SU-DHL-6 (cell line): ENCODE measurements around the gene NUTM2D.
"Not testable (repeated sequence)": the region's sequence is repeated elsewhere in the genome, so short reads cannot be mapped to it uniquely, and the experiment has no call there.

Experiments
- EZH2phosphoT487 ChIP-seq: fragments of 200-600 bp; sonication (generic), shearing (Covaris generic); conservative IDR thresholded peaks from 2 replicates; pipeline ENCODE4 v1.6.1; 2018; ENCODE audit warnings: mild to moderate bottlenecking, antibody characterized with exemption, low read length, moderate library complexity, mixed read lengths
- TF ChIP-seq, protein P1 (sequence below): fragments of 200-600 bp; sonication (generic); IDR thresholded peaks from one replicate; pipeline ENCODE4 v1.5.1; 2017; ENCODE audit warnings: antibody characterized with exemption, mild to moderate bottlenecking, low read length, moderate library complexity; ENCODE audit not compliant: insufficient read depth, poor library complexity, severe bottlenecking

- TF ChIP-seq, protein P1, sequence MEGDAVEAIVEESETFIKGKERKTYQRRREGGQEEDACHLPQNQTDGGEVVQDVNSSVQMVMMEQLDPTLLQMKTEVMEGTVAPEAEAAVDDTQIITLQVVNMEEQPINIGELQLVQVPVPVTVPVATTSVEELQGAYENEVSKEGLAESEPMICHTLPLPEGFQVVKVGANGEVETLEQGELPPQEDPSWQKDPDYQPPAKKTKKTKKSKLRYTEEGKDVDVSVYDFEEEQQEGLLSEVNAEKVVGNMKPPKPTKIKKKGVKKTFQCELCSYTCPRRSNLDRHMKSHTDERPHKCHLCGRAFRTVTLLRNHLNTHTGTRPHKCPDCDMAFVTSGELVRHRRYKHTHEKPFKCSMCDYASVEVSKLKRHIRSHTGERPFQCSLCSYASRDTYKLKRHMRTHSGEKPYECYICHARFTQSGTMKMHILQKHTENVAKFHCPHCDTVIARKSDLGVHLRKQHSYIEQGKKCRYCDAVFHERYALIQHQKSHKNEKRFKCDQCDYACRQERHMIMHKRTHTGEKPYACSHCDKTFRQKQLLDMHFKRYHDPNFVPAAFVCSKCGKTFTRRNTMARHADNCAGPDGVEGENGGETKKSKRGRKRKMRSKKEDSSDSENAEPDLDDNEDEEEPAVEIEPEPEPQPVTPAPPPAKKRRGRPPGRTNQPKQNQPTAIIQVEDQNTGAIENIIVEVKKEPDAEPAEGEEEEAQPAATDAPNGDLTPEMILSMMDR, result not testable (repeated sequence)
- not testable (repeated sequence) for TF ChIP-seq EZH2phosphoT487
Measured at GRCh38 chr10:87407516-87408467, 50.2 kb downstream of the NUTM2D start.
